K562 (cell line): ENCODE data around the gene LYZL6. TPM values are rescaled to one million over a fixed set of nuclear protein-coding genes. Genes with fewer than 3 reads are reported as not detected.

ENCODE experiments used
- ATAC-seq: fragments of 200-7000 bp; cut with Tn5 transposase; 3 replicates; pipeline ENCODE4 v1.9.1; 2020; ENCODE audit warnings: moderate library complexity
- BruUV-seq: library from RNA; stranded (reverse); fragments of 400-500 nt; replicated peaks from 2 replicates; lab custom pipeline; 2021; lab: Mats Ljungman, UMichigan
- CTCF ChIA-PET: fragments of 300-600 bp; formaldehyde crosslinking; extraction: SDS; loops from one replicate; lab custom pipeline; 2021; ENCODE audit warnings: low intra/inter-chr PET ratio; lab: Yijun Ruan, JAX
- POLR2A ChIA-PET: fragments of 300-600, 350-650 bp; sonication (Branson Sonifier 250); formaldehyde crosslinking; extraction: SDS; loops from one replicate; lab custom pipeline; 2021; ENCODE audit warnings: antibody characterized with exemption, inconsistent platforms; lab: Yijun Ruan, JAX
- DNase-seq, 4 experiments: peaks; one replicate each; pipeline versions ENCODE4 v3.0.0 to v3.0.0-alpha.2; 2011 to 2018; ENCODE audit warnings: low spot score in 3 of 4, mixed read lengths in 3 of 4; ENCODE audit errors: extremely low read depth in 1 of 4
- FAIRE-seq: peaks from 2 replicates; lab custom pipeline; 2011; peaks lifted over from hg19 to GRCh38; lab: Jason Lieb, UNC
- H2AFZ ChIP-seq: 2 replicates; pipeline ENCODE4 v1.6.0; 2011; ENCODE audit warnings: low read depth, low read length, control low read depth, inconsistent platforms
- H3K27ac ChIP-seq: fragments of 200-600 bp; 3 replicates; pipeline ENCODE4 v1.8.0; 2011; ENCODE audit warnings: low read depth, mild to moderate bottlenecking, control low read depth, inconsistent platforms, low read length, moderate library complexity, mixed read lengths; ENCODE audit errors: extremely low read depth
- H3K27me3 ChIP-seq, 2 experiments: fragments of 300-600 bp in 1 of 2; 2 replicates in 1 of 2; 3 replicates in 1 of 2; pipeline versions ENCODE4 v1.6.0 to v1.8.0; 2011; ENCODE audit warnings: inconsistent platforms in 2 of 2, low read length in 2 of 2, mild to moderate bottlenecking in 1 of 2, mixed read lengths in 1 of 2, moderate library complexity in 1 of 2; ENCODE audit not compliant: control insufficient read depth in 2 of 2, insufficient read depth in 2 of 2
- H3K36me3 ChIP-seq: fragments of 300-600 bp; 3 replicates; pipeline ENCODE4 v1.8.0; 2011; ENCODE audit warnings: mild to moderate bottlenecking, low read length, inconsistent platforms; ENCODE audit not compliant: control insufficient read depth, insufficient read depth
- H3K4me1 ChIP-seq, 2 experiments: fragments of 200-600 bp in 1 of 2; replicated peaks in 1 of 2; 2 replicates in 1 of 2; 3 replicates in 1 of 2; pipeline versions ENCODE4 v1.5.1 to v1.8.0; 2011; ENCODE audit warnings: inconsistent platforms in 2 of 2, low read length in 2 of 2, mild to moderate bottlenecking in 1 of 2, mixed read lengths in 1 of 2, moderate library complexity in 1 of 2; ENCODE audit not compliant: control insufficient read depth in 2 of 2, insufficient read depth in 2 of 2
- H3K4me2 ChIP-seq: 2 replicates; pipeline ENCODE4 v1.6.1; 2011; ENCODE audit warnings: low read length, control low read depth, inconsistent platforms, mixed read lengths; ENCODE audit not compliant: insufficient read depth
- H3K4me3 ChIP-seq: fragments of 200-600 bp; sonication (generic), shearing (Covaris generic); 2 replicates; pipeline ENCODE4 v1.5.1; 2016; ENCODE audit warnings: control low read depth, inconsistent platforms
- H3K79me2 ChIP-seq: fragments of 200-600 bp; 3 replicates; pipeline ENCODE4 v1.8.0; 2011; ENCODE audit warnings: low read length, inconsistent platforms; ENCODE audit not compliant: control insufficient read depth, insufficient read depth
- H3K9ac ChIP-seq, 2 experiments: 2 replicates each; pipeline versions ENCODE4 v1.6.0 to v1.6.1; 2011; ENCODE audit warnings: low read depth in 2 of 2, low read length in 2 of 2, control low read depth in 1 of 2, inconsistent platforms in 1 of 2, mild to moderate bottlenecking in 1 of 2, mixed read lengths in 1 of 2; ENCODE audit not compliant: insufficient read depth in 1 of 2
- H3K9me1 ChIP-seq: one replicate; pipeline ENCODE4 v1.6.0; 2011; ENCODE audit warnings: inconsistent platforms, mild to moderate bottlenecking, low read length, moderate library complexity; ENCODE audit not compliant: control insufficient read depth, insufficient read depth
- H3K9me3 ChIP-seq: replicated peaks from 2 replicates; pipeline ENCODE4 v1.5.1; 2011; ENCODE audit warnings: low read depth, low read length, inconsistent platforms; ENCODE audit not compliant: control insufficient read depth, insufficient read depth
- H4K20me1 ChIP-seq: replicated peaks from 2 replicates; pipeline ENCODE4 v1.6.1; 2011; ENCODE audit warnings: low read length, inconsistent platforms, mixed read lengths; ENCODE audit not compliant: control insufficient read depth, insufficient read depth
- BRD4 ChIP-seq: fragments of 200-600 bp; sonication (generic); IDR thresholded peaks from 2 replicates; pipeline ENCODE4 v1.6.1; 2017; ENCODE audit warnings: inconsistent platforms
- FOXM1 ChIP-seq, 2 experiments: fragments of 450-650 bp in 1 of 2; sonication (generic) in 1 of 2; formaldehyde crosslinking in 1 of 2; IDR thresholded peaks; 2 replicates each; pipeline versions ENCODE4 v1.6.1 to v1.9.0; 2017 to 2022; ENCODE audit warnings: low read depth in 2 of 2, mild to moderate bottlenecking in 2 of 2, missing genetic modification reagents in 1 of 2, moderate library complexity in 1 of 2
- GTF2F1 ChIP-seq: IDR thresholded peaks from 2 replicates; pipeline ENCODE4 v1.6.1; 2011; ENCODE audit warnings: low read depth, low read length, improper control_type of control experiment
- HCFC1 ChIP-seq: IDR thresholded peaks from 2 replicates; pipeline ENCODE4 v1.6.1; 2012; ENCODE audit warnings: low read depth, low read length, improper control_type of control experiment
- JUNB ChIP-seq: fragments of 450-650 bp; formaldehyde crosslinking; conservative IDR thresholded peaks from 2 replicates; pipeline ENCODE4 v1.4.0; 2020; ENCODE audit warnings: mild to moderate bottlenecking
- KHSRP ChIP-seq: fragments of 450-650 bp; IDR thresholded peaks from 2 replicates; pipeline ENCODE4 v1.6.1; 2017
- MNT ChIP-seq, 2 experiments: fragments of 450-650 bp; conservative IDR thresholded peaks; 2 replicates each; pipeline ENCODE4 v1.6.1; 2017; ENCODE audit warnings: mild to moderate bottlenecking in 2 of 2, moderate library complexity in 2 of 2
- PRMT5 ChIP-seq: sonication (generic); formaldehyde crosslinking; IDR thresholded peaks from 2 replicates; pipeline ENCODE4 v1.5.0; 2020; ENCODE audit warnings: missing genetic modification reagents
- TAF15 ChIP-seq: fragments of 200-400 bp; formaldehyde crosslinking; IDR thresholded peaks from 2 replicates; pipeline ENCODE4 v1.6.1; 2017; ENCODE audit warnings: mild to moderate bottlenecking, low read depth, low read length, moderate library complexity
- THRB ChIP-seq: fragments of 450-650 bp; formaldehyde crosslinking; conservative IDR thresholded peaks from 2 replicates; pipeline ENCODE4 v1.4.0; 2022; ENCODE audit warnings: mild to moderate bottlenecking, missing genetic modification characterization
- ZBTB7A ChIP-seq: IDR thresholded peaks from 2 replicates; pipeline ENCODE4 v1.6.1; 2011; ENCODE audit warnings: low read depth, mild to moderate bottlenecking, low read length, moderate library complexity, borderline replicate concordance; ENCODE audit not compliant: control insufficient read depth
- ZKSCAN1 ChIP-seq: fragments of 150-350 bp; IDR thresholded peaks from 2 replicates; pipeline ENCODE4 v1.6.1; 2016; ENCODE audit warnings: low read depth, low read length
- ZNF395 ChIP-seq: fragments of 200-800 bp; sonication (Bioruptor generic); IDR thresholded peaks from 2 replicates; pipeline ENCODE4 v1.6.1; 2017; ENCODE audit warnings: missing genetic modification characterization, missing compliant biosample characterization
- ZNF41 ChIP-seq: fragments of 250-450 bp; sonication (Bioruptor Pico); conservative IDR thresholded peaks from 2 replicates; pipeline ENCODE4 v1.4.0; 2020; ENCODE audit warnings: mild to moderate bottlenecking
- WGBS: fragments of 100-300 bp; shearing (Covaris generic); methylation state at CpG from one replicate; pipeline ENCODE4 v1.1.6; 2016; ENCODE audit warnings: low coverage, mixed read lengths; ENCODE audit not compliant: insufficient coverage; ENCODE audit errors: missing lambda C conversion rate; 5-methylcytosine and 5-hydroxymethylcytosine counted together
- in situ Hi-C: fragments of 300-500 bp; cut with MboI; formaldehyde crosslinking; loops from 4 replicates; pipeline ENCODE4 v1.15.0; 2018; ENCODE audit warnings: inconsistent platforms, mixed read lengths
- intact Hi-C: fragments of 100-400 bp; cut with micrococcal nuclease; formaldehyde crosslinking; loops from 2 replicates; pipeline ENCODE4 v1.14.2; 2022
- polyA plus RNA-seq, 8 experiments: library from polyadenylated mRNA; depleted of rRNA in 4 of 8; stranded (reverse) in 5 of 8; unstranded in 3 of 8; fragments of >200 nt; fragmentation: Nextera tagmentation in 2 of 8; fragmentation: Illumina TruSeq in 1 of 8; extraction: Ambion mirVana in 2 of 8; extraction: Trizol in 1 of 8; gene quantifications; 2 replicates each; pipeline versions ENCODE4 v1.2.1 to v1.2.3, GENCODE V29; 2011 to 2014; ENCODE audit warnings: inconsistent platforms in 1 of 8, missing spikeins in 1 of 8
- total RNA-seq, 7 experiments: library from RNA; depleted of rRNA in 6 of 7; stranded (reverse); fragments of >200 nt in 6 of 7; fragmentation: Illumina TruSeq in 2 of 7; extraction: Trizol in 2 of 7; gene quantifications; 2 replicates each; pipeline versions ENCODE4 v1.2.1 to v1.2.3, GENCODE V29; 2011 to 2021; ENCODE audit warnings: low replicate concordance in 1 of 7

LYZL6 gene
- total and polyA plus RNA-seq, 9 of the 15 experiments (the other 6 are each of a cell fraction or from before 2014, with no cell fraction given): not detected

GRCh38 chr17:35923609-35924114 is 19.9 kb downstream of the LYZL6 start:
- Histone ChIP-seq H2AFZ (no peak overlapping the region), H3K27ac (no peak overlapping the region), H3K4me1 (peaks cover 9 to 18% of the 10 kb centered on the region in 2 experiments; a peak in 4 of 5 replicates), H3K4me2 (no peak overlapping the region), H3K4me3 (no peak overlapping the region), H3K9ac (no peak overlapping the region), H3K36me3 (peaks cover 4% of the 10 kb centered on the region; the same call in 1 of the 3 replicates), H3K79me2 (no peaks in the 10 kb centered on the region), H3K9me3 (no peaks in the 10 kb centered on the region), H4K20me1 (no peaks in the 10 kb centered on the region), H3K9me1 (no peaks in the 10 kb centered on the region), H3K27me3 (no peaks in the 10 kb centered on the region)
- in situ Hi-C loops: no loop called here
- POLR2A ChIA-PET: no interaction called here
- CTCF ChIA-PET: no interaction called here
- no TSS peak for BruUV-seq
- TF ChIP-seq ZBTB7A (no peak), PRMT5 (CRISPR knock-in tag) (no peak), JUNB (CRISPR knock-in tag) (no peak), MNT (conservative IDR thresholded peaks at IDR 0.05) (no peak), KHSRP (no peak), THRB (CRISPR knock-in tag) (no peak), ZNF41 (no peak), ZKSCAN1 (no peak), HCFC1 (no peak), GTF2F1 (no peak), TAF15 (no peak), FOXM1 (IDR thresholded peaks at IDR 0.05; ENCODE audit: low read depth) (no peak), FOXM1 (CRISPR knock-in tag; IDR thresholded peaks at IDR 0.05; ENCODE audit: low read depth) (no peak), ZNF395 (CRISPR knock-in tag) (no peak), BRD4 (no peak)
- intact Hi-C loops: no loop called here
- DNase-seq (no peak), ATAC-seq (no peak), FAIRE-seq (no peak)
- WGBS: 79% methylated on average over 6 of the region's 6 CpGs
